NCI-H2029 (cell line): ENCODE data around the gene RASGEF1B.
"Not testable (repeated sequence)": the region's sequence is repeated elsewhere in the genome, so short reads cannot be mapped to it uniquely, and the experiment has no call there.

Experiments used
- DNase-seq: peaks from one replicate; lab custom pipeline; 2025; lab: John Stamatoyannopoulos, UW

RASGEF1B gene

GRCh38 chr4:81498046-81498445, 26.3 kb upstream of the RASGEF1B start:
- DNase-seq, result no peak

- DNase-seq, result no peak
Measured at GRCh38 chr4:81495345-81495744, 23.6 kb upstream of the RASGEF1B start.

DNA sequence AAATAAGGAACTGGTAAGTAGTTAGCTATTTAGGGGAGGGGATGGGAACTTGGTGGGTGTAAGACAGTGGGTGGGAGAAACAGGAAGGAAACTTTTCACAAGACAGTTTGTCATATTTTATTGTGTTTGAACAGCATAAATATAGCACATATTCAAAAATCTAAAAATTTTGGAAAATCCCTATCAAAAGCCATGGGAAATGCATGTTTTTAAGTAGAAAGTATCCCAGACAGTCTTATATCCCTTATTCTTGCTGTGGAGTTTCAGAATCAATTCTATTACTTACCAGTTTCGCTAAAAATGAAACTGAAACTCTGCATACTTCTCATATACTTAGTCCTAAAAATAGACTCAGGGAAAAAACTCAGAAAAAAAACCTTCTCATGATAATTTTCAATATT, 22.3 kb upstream of the RASGEF1B start:
- DNase-seq, result no peak

DNA sequence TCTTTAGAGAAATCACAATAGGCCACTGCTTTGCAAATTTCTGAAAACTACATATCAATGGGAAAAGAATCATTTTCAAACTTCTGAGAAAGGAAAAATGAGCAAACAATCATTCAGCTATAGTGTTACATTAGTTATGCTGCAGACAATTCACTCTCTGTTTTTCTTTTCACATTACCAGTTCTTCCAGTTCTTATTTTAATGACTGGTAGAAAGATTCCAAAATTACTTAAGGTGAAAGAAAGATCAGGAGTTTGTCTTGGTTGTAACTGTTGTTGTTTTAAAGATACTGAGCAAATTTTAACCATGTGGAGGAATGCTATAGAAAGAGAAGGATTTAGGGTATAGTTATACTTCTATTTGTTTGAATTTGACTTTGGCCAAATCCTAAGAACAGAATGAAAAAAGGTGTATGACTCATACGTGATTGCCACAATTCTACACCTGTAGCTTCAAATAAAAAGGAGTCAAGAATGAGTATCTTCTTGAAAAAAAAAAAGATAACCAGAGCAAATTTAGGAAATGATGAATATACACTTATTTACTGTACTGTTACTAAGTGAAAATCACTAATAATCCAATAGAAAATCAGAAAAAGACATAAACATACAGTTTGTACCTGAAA, 21.0 kb upstream of the RASGEF1B start:
- no peak for DNase-seq

GRCh38 chr4:81491943-81492342, 20.2 kb upstream of the RASGEF1B start:
- no peak for DNase-seq

- DNase-seq, result no peak
Measured at GRCh38 chr4:81490403-81491160, 18.9 kb upstream of the RASGEF1B start.

DNA sequence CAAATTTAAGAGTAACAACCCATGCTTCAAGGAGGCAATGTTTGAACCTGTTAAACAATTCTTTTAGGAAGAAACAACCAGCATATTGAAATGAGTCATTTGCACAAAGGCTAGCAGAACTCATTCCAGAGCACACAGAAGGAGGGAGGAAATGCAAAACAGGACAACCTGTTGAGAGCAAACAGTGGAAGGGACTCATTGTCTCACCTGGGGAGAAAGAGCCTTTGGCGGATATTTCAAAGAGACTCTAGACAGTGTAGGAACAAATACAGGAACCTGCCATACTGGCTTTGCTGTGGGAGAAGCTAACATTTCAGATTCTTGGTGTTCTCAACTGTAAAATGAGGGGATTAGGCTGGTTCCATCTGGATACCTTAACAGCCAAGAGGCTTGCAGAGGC, 14.8 kb upstream of the RASGEF1B start:
- no peak for DNase-seq

- DNase-seq, result no peak
Measured at GRCh38 chr4:81485310-81485980, 13.7 kb upstream of the RASGEF1B start.

DNA sequence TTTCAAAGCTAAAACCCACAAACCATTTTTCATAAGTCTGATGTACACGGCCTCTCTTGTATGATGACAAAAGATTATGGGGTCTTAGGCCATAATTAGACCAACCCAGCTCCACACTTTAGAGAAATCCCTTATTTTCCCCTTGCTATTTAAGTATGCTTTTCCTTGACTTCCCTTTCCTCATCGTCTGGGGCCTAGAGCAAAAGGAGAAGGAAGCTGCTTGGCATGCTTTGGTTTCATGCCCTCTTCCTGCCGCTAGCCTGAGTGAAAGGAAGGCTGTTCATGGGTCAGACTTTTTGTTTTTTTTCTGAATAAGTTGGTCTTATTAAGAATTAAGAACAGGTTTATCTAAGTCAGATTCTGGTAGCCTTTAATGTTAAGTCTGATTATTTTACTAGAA, 10.6 kb upstream of the RASGEF1B start:
- no peak for DNase-seq

GRCh38 chr4:81481151-81481550, 9.4 kb upstream of the RASGEF1B start:
- DNase-seq, result no peak

DNA sequence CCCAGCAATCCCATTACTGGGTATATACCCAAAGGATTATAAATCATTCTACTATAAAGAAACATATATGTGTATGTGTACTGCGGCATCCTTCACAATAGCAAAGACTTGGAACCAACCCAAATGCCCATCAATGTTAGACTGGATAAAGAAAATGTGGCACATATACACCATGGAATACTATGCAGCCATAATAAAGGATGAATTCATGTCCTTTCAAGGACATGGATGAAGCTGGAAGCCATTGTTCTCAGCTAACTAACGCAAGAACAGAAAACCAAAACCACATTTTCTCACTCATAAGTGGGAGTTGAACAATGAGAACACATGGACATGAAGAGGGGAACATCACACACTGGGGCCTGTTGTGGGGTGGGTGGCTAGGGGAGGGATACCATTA, 7.9 kb upstream of the RASGEF1B start:
- DNase-seq, result not testable (repeated sequence)

DNA sequence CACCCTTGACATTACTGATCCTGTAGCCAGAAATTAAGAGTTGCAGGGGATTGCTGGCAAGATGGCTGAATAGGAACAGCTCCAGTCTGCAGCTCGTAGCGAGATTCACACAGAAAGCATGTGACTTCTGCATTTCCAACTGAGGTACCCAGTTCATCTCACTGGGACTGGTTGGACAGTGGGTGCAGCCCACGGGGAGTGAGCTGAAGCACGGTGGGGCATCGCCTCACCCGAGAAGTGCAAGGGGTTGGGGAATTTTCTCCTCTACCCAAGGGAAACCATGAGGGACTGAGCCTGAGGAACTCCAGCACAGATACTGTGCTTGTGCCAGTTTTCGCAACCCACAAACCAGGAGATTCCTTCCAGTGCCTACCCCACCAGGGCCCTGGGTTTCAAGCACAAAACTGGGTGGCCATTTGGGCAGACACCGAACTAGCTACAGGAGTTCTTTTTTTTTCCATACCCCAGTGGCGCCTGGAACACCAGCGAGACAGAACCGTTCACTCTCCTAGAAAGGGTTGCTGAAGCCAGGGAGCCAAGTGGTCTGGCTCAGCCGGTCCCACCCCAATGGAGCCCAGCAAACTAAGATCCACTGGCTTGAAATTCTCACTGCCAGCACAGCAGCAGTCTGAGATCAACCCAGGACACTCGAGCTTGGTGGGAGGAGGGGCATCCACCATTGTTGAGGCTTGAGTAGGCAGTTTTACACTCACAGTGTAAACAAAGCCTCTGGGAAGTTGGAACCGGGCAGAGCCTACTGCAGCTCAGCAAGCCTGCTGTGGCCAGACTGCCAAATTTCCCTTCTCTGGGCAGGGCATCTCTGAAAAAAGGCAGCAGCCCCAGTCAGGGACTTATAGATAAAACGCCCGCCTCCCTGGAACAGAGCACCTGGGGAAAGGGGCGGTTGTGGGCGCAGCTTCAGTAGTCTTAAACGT, 1.9 kb upstream of the RASGEF1B start:
- DNase-seq, result peak; percentile 64

DNA sequence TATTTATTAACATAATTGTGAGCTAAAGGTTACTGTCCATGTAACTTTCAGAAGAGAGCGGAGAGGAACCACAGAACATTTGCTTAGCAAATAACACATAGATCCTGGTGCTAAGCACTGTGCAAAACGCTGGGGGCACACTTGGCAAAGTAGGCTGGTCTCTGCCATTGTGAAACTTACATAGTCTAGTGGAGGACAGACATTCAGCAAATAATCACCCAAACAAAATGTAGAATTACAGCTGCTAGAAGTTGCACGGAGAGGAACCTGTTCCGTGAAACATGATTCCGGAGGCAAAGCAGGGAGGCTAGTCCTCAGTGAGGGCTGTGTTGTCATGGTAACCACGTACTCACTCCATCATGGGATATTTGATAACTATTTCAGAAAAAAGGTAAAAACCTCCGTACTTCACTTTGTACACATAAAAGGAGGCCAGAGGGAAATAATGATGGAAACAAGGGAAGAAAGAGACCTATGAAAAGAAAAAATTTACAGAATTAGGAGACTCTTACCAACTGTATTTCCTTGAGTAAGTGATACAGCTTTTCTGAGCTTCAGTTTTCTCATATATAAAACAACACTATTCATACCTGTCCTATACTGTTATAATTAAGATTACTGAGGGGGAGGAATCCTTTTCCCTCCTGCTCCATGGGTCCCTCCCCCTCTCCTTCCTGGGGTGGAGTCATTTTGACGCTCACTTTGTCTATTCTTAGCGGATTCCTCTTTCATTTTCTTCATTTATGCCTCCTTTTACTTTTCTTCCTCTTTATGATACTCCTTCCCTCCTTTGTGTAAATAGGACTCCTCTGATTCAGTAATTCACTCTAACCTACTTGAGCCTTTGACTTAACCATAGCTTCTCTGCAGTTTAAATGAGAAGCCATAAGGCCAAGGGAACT, 825 bp upstream of the RASGEF1B start:
- peak; percentile 81 for DNase-seq

GRCh38 chr4:81471298-81471587, 464 bp downstream of the RASGEF1B start:
- DNase-seq, result no peak

GRCh38 chr4:81470456-81471297, 1.0 kb downstream of the RASGEF1B start:
- DNase-seq, result peak; percentile 35

DNA sequence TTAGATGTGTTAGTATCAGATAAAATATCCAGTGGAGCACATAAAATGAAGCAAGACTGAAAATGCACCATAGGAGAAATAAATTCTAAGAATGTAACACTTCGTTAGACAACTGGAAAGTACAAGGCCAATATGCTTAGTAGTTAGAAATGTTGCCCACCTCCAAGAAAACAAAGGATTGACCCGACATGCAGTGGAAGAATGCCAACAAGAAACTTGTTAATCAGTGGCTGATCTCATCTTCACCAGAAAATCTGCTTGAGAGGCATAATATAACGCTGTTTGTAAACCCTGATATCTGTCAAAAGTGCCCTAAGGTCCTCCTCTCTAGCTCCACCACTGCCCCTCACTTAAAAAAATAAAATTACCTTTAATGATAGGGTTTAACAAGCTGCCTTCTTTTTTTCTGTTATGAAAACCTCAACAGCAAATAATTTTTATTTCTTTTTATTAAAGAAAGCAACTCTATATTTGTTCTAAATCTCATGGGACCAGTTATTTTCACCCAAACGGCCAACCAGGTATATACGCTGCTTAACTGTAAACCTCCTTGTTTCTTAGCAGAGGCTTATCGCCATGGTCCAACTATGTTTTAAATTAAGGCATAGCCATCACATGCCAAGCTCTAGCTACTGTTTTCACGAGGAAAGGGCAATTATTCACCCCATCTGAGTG, 1.8 kb downstream of the RASGEF1B start:
- no peak for DNase-seq

GRCh38 chr4:81468678-81469077, 3.0 kb downstream of the RASGEF1B start:
- no peak for DNase-seq

- DNase-seq, result no peak
Measured at GRCh38 chr4:81467672-81467964, 4.1 kb downstream of the RASGEF1B start.

GRCh38 chr4:81466841-81467671, 4.7 kb downstream of the RASGEF1B start:
- DNase-seq, result peak; percentile 71
